Measurements from ENCODE around the gene OR52B6. TPM values are rescaled to one million over a fixed set of nuclear protein-coding genes. Genes with fewer than 3 reads are reported as not detected.
"Not testable (repeated sequence)": the region's sequence is repeated elsewhere in the genome, so short reads cannot be mapped to it uniquely, and the experiment has no call there.

The OR52B6 gene
- total RNA-seq, 1 experiment from 2014 or later, result not detected

- BruUV-seq (replicated peaks), result no TSS peak
- CTCF ChIA-PET, result no interaction called here
- no peaks in the 10 kb centered on the region for H3K9me3 Mint-ChIP-seq (ENCODE audit: low read depth, unreplicated experiment)
- no peak overlapping the region for H3K4me3 Mint-ChIP-seq (ENCODE audit: low read depth, unreplicated experiment)
- H3K27ac Mint-ChIP-seq (ENCODE audit: unreplicated experiment), result no peak overlapping the region
- TF ChIP-seq CTCF (IDR thresholded peaks at IDR 0.05; ENCODE audit: unreplicated experiment), result no peak
- no peaks in the 10 kb centered on the region for H3K4me1 Mint-ChIP-seq (ENCODE audit: low read depth, unreplicated experiment)
- no peaks in the 10 kb centered on the region for H3K36me3 Mint-ChIP-seq (ENCODE audit: insufficient read depth, unreplicated experiment)
- no peak for DNase-seq
- intact Hi-C loops (cut with micrococcal nuclease; ENCODE audit: unreplicated experiment), result no loop called here
- H3K27me3 Mint-ChIP-seq (ENCODE audit: unreplicated experiment), result no peaks in the 10 kb centered on the region
These were observed 337 bp downstream of the OR52B6 start for GRCh38 chr11:5581014-5581413.

GRCh38 chr11:5584458-5584857, 3.8 kb downstream of the OR52B6 start:
- H3K4me1 Mint-ChIP-seq (ENCODE audit: low read depth, unreplicated experiment); H3K36me3 Mint-ChIP-seq (ENCODE audit: insufficient read depth, unreplicated experiment); H3K27ac Mint-ChIP-seq (ENCODE audit: unreplicated experiment); BruUV-seq (replicated peaks); H3K9me3 Mint-ChIP-seq (ENCODE audit: low read depth, unreplicated experiment); DNase-seq; H3K27me3 Mint-ChIP-seq (ENCODE audit: unreplicated experiment); intact Hi-C loops (cut with micrococcal nuclease; ENCODE audit: unreplicated experiment); H3K4me3 Mint-ChIP-seq (ENCODE audit: low read depth, unreplicated experiment); CTCF ChIA-PET: not testable (repeated sequence)

- CTCF ChIA-PET; H3K4me3 Mint-ChIP-seq (ENCODE audit: low read depth, unreplicated experiment); H3K4me1 Mint-ChIP-seq (ENCODE audit: low read depth, unreplicated experiment); H3K27ac Mint-ChIP-seq (ENCODE audit: unreplicated experiment); H3K36me3 Mint-ChIP-seq (ENCODE audit: insufficient read depth, unreplicated experiment); DNase-seq; H3K9me3 Mint-ChIP-seq (ENCODE audit: low read depth, unreplicated experiment); BruUV-seq (replicated peaks); intact Hi-C loops (cut with micrococcal nuclease; ENCODE audit: unreplicated experiment); H3K27me3 Mint-ChIP-seq (ENCODE audit: unreplicated experiment): not testable (repeated sequence)
These were observed 9.2 kb downstream of the OR52B6 start for GRCh38 chr11:5589906-5590305.

GRCh38 chr11:5591613-5592012, 10.9 kb downstream of the OR52B6 start:
- H3K4me3 Mint-ChIP-seq (ENCODE audit: low read depth, unreplicated experiment), result no peak overlapping the region

GRCh38 chr11:5592615-5593014, 11.9 kb downstream of the OR52B6 start:
- no peak for DNase-seq
- intact Hi-C loops (cut with micrococcal nuclease; ENCODE audit: unreplicated experiment), result no loop called here
- no TSS peak for BruUV-seq (replicated peaks)
- H3K36me3 Mint-ChIP-seq (ENCODE audit: insufficient read depth, unreplicated experiment), result peaks cover 13% of the 10 kb centered on the region
- peaks cover 18% of the 10 kb centered on the region for H3K4me1 Mint-ChIP-seq (ENCODE audit: low read depth, unreplicated experiment)
- CTCF ChIA-PET, result no interaction called here
- no peak for TF ChIP-seq CTCF (IDR thresholded peaks at IDR 0.05; ENCODE audit: unreplicated experiment)
- H3K9me3 Mint-ChIP-seq (ENCODE audit: low read depth, unreplicated experiment), result peaks cover 3% of the 10 kb centered on the region
- no peak overlapping the region for H3K27ac Mint-ChIP-seq (ENCODE audit: unreplicated experiment)
- no peaks in the 10 kb centered on the region for H3K27me3 Mint-ChIP-seq (ENCODE audit: unreplicated experiment)
- no peak overlapping the region for H3K4me3 Mint-ChIP-seq (ENCODE audit: low read depth, unreplicated experiment)

More at GRCh38 chr11:5591613-5592012, 10.9 kb downstream of the OR52B6 start:
- Mint-ChIP-seq H3K9me3 (ENCODE audit: low read depth, unreplicated experiment) (peaks cover 3% of the 10 kb centered on the region), H3K4me1 (ENCODE audit: low read depth, unreplicated experiment) (peaks cover 9% of the 10 kb centered on the region), H3K27ac (ENCODE audit: unreplicated experiment) (no peak overlapping the region), H3K36me3 (ENCODE audit: insufficient read depth, unreplicated experiment) (peaks cover 10% of the 10 kb centered on the region), H3K27me3 (ENCODE audit: unreplicated experiment) (no peaks in the 10 kb centered on the region)
- CTCF ChIA-PET, result interaction anchor here (0.7 kb wide), 1 partner anchor 284 kb away, joined by 5 read pairs; no protein-coding TSS in a partner anchor
- DNase-seq, result no peak
- TF ChIP-seq CTCF (IDR thresholded peaks at IDR 0.05; ENCODE audit: unreplicated experiment), result no peak
- intact Hi-C loops (cut with micrococcal nuclease; ENCODE audit: unreplicated experiment), result no loop called here
- BruUV-seq (replicated peaks), result no TSS peak

Data from Calu3 (cell line).